ENCODE data around the gene CD200.

DNA sequence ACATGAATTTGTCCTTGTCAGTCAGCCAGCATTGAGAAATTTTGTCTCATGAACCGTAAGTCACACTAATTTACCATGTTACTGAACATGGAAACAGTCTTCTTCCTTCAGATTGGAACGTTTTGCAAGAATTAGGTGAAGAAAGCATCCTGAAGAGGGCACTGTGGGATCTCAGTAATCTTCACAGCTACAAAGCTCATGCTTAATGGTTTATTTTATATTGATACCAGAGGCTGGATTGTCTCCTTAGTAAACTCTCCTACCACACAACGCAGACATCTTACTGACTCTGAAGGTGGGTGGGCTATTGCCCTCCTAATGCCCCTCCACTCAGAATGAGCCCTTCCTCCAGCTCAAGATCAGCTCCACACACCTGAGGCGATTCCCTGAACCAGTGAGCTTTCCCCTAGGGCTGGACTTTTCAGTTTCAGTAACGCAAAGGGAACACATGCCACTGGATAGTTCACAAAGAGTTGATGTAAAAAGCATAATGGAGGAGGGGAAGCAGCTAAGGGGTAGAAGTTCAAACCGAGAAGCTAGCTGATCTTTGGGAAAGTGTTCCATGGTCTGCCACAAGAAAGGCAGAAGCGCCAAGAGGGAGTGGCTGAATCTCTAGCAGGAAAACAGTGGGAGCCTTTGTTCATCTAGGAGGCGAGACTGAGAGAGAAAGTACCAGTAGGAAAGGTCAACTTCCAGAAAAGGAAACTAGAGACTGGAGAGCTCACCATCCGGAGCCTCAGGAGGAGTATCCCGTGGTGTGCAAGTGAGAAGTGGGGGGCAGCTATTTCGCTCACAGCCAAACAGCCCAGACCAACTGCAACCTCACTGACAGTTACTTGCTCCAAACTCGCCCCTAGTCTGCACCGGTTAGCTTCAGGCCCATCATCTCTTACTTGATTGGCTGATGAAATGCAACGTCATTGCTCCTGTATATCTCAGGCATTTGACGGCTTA, 39.3 kb upstream of the CD200 start, which contains the start of gene SLC9C1:
- no peak for TF ChIP-seq POLR2AphosphoS5 (IDR thresholded peaks at IDR 0.05; ENCODE audit: low read depth)
- TF ChIP-seq, protein P1, sequence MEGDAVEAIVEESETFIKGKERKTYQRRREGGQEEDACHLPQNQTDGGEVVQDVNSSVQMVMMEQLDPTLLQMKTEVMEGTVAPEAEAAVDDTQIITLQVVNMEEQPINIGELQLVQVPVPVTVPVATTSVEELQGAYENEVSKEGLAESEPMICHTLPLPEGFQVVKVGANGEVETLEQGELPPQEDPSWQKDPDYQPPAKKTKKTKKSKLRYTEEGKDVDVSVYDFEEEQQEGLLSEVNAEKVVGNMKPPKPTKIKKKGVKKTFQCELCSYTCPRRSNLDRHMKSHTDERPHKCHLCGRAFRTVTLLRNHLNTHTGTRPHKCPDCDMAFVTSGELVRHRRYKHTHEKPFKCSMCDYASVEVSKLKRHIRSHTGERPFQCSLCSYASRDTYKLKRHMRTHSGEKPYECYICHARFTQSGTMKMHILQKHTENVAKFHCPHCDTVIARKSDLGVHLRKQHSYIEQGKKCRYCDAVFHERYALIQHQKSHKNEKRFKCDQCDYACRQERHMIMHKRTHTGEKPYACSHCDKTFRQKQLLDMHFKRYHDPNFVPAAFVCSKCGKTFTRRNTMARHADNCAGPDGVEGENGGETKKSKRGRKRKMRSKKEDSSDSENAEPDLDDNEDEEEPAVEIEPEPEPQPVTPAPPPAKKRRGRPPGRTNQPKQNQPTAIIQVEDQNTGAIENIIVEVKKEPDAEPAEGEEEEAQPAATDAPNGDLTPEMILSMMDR (IDR thresholded peaks at IDR 0.05; ENCODE audit: insufficient read depth, low read length) = peak; percentile 50
- no peak for TF ChIP-seq GABPA (IDR thresholded peaks at IDR 0.05; ENCODE audit: low read depth)

All from HL-60 (cell line).